Stomach smooth muscle (tissue), 2 donors: ENCODE measurements around the gene ERC2.

Experiments
- H3K27ac ChIP-seq: one replicate; pipeline ENCODE4 v1.7.0; 2013; ENCODE audit warnings: mild to moderate bottlenecking, low read length, inconsistent platforms
- H3K27me3 ChIP-seq, 2 donors: one replicate each; pipeline ENCODE4 v1.7.0; 2013; ENCODE audit warnings: low read length in 2 of 2; ENCODE audit not compliant: insufficient read depth in 2 of 2, control insufficient read depth in 1 of 2
- H3K36me3 ChIP-seq, 2 donors: one replicate each; pipeline ENCODE4 v1.7.0; 2013; ENCODE audit warnings: low read length in 2 of 2; ENCODE audit not compliant: control insufficient read depth in 2 of 2, insufficient read depth in 2 of 2
- H3K4me1 ChIP-seq: one replicate; pipeline ENCODE4 v1.7.0; 2013; ENCODE audit warnings: low read length; ENCODE audit not compliant: control insufficient read depth, insufficient read depth
- H3K4me3 ChIP-seq, 2 donors: one replicate each; pipeline ENCODE4 v1.7.0; 2013; ENCODE audit warnings: low read length in 2 of 2
- H3K9ac ChIP-seq, 2 donors: one replicate each; pipeline ENCODE4 v1.7.0; 2013; ENCODE audit warnings: low read length in 2 of 2, mild to moderate bottlenecking in 1 of 2
- H3K9me3 ChIP-seq, 2 donors: one replicate each; pipeline ENCODE4 v1.7.0; 2013; ENCODE audit warnings: low read length in 2 of 2; ENCODE audit not compliant: control insufficient read depth in 2 of 2
- donor health status: healthy.
- donor health status: Pancreatic carcinoma.

Gene ERC2

DNA sequence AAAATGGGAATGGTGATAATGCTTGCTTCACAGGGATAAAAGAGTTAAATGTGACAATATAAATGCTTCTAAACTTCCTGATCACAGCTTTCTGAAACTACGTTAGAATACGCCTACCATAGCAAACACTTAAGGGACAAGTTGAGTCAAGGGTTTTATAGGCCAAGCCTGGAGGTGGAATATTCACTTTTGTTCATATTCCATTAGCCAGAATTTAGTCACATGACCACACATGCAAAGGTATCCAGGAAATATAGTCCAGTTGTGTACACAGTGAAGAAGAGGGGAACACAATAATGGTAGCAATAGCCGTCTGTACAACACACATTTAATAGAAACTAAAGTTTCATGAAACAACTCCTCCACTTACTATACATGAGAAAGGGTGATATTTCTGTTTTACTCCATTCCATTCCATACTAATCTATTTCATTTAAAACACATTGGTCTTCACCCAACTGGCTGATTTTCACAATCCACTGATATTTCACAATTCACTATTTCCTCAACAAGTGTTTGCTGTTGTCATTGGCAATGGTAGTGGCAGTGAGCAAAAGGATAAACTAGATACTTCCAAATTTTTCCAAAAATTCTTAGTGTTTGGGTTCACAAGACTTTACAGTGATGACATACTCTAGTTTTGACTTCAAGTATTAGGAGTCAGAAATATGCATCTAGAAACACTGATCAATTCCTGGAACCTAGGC is 270.9 kb downstream of the ERC2 start:
- Histone ChIP-seq H3K9me3 (no peaks in the 10 kb centered on the region), H3K9ac (no peak overlapping the region), H3K4me1 (no peaks in the 10 kb centered on the region), H3K27ac (no peak overlapping the region), H3K4me3 (no peak overlapping the region), H3K36me3 (no peaks in the 10 kb centered on the region), H3K27me3 (no peaks in the 10 kb centered on the region)

DNA sequence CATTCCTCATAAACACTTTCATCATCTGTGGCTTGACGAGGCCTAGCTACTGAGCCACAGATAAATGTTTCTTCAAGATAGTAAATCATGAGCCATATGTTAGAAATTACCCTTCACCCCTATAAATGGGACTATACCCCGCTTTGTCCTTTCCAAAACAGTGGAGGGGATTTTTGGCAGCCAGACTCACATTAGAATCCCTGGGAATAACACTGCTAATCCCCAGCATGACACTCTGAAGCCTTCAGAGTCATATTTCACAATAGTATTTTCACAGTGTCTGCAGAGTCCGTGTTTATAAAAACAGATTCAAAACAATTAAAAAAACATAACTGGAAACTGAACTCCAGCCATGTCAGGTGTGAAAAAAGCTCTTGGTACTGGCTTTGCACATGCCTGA is 271.6 kb downstream of the ERC2 start:
- H3K4me1 ChIP-seq: no peaks in the 10 kb centered on the region
- H3K27ac ChIP-seq: no peak overlapping the region
- H3K9me3 ChIP-seq: no peaks in the 10 kb centered on the region
- no peaks in the 10 kb centered on the region for H3K36me3 ChIP-seq
- no peak overlapping the region for H3K9ac ChIP-seq
- no peaks in the 10 kb centered on the region for H3K27me3 ChIP-seq
- H3K4me3 ChIP-seq: no peak overlapping the region

DNA sequence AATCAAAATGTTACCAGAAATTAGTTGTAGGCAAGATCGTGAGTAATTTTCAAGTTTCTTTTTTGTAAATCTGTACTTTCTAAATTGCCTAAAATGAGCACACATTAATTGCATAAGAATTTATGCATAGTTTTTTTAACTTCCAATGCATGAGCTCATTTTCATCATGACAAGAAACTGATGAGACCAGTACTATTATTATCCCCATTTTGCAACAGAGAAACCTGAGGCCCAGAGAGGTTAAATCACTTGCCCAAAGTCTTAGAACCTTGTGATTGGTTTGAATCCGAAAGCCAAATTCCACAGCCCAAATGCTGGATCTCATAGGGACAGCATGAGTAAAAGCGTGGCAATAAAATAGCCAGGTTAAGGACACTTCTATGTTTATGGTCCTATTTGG is 274.7 kb downstream of the ERC2 start:
- H3K4me3 ChIP-seq: no peak overlapping the region
- no peak overlapping the region for H3K9ac ChIP-seq
- no peaks in the 10 kb centered on the region for H3K36me3 ChIP-seq
- no peak overlapping the region for H3K27ac ChIP-seq
- no peaks in the 10 kb centered on the region for H3K9me3 ChIP-seq
- no peaks in the 10 kb centered on the region for H3K27me3 ChIP-seq
- no peaks in the 10 kb centered on the region for H3K4me1 ChIP-seq

DNA sequence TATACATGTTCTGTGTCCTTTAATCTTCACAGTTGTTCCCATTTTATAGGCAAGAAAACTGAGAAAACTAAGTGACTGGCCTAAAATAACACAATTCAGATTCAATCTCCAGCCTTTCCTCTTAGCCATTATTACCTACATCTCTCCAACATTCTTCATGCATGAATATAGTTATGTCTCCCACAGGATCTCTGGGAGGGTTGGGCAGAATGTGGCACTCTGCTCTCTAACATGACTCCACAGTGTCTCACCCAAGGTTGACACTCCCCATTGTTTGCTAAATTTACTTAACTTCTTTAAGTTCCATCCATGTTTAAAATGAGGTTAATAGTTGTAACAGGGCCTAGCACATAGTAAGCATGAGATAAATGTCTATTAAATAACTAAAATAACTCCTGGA is 276.3 kb downstream of the ERC2 start:
- H3K36me3 ChIP-seq: no peaks in the 10 kb centered on the region

DNA sequence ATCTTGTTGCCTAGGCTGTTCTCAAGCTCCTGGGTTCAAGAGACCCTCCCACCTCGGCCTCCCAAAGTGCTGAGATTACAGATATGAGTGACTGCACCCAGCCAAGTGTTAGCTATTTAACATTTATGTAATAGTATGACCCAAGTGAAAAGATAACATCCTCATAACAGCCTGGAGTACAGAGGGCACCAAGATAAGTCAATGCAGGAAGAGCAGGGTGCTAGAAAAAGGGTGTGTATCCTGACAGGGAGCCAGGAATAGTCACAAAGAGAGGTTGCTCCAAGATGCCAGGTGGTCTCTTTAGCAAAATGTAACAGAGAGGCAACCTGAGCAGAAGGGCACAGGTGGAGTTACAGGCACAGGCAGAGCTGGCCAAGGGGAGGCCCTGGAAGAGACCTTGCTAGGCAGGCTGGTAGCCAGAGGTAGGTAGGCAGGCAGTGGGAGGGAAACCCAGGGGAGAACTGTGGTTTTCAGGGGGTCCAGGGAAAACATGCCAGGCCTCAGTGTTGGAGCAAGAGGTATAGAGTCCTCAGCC is 277.4 kb downstream of the ERC2 start:
- Histone ChIP-seq H3K4me1 (no peaks in the 10 kb centered on the region), H3K9ac (no peak overlapping the region)

More for the DNA sequence above, 276.3 kb downstream of the ERC2 start:
- no peaks in the 10 kb centered on the region for H3K9me3 ChIP-seq
- H3K27me3 ChIP-seq: no peaks in the 10 kb centered on the region
- no peak overlapping the region for H3K9ac ChIP-seq
- H3K4me3 ChIP-seq: no peak overlapping the region
- no peak overlapping the region for H3K27ac ChIP-seq
- no peaks in the 10 kb centered on the region for H3K4me1 ChIP-seq

DNA sequence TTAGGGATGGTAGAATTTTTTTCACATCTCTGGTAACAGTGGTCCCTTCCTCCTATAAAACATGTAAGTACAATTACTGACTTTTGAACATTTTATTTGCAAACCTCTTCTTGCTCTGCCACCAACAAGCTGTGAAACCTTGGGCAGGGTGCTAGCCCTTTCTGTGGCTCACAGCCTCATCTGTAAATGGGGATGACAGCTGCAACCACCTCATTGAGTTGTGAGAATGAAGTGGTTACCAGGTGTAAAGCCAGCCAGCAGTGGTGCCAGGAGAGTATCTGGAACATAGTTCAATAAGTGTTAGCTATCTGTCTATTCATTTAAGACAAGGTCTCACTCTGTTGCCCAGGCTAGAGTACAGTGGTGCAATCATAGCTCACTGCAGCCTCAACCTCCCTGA is 278.1 kb downstream of the ERC2 start:
- H3K27ac ChIP-seq: no peak overlapping the region

More for the DNA sequence above, 277.4 kb downstream of the ERC2 start:
- H3K27ac ChIP-seq: no peak overlapping the region
- no peaks in the 10 kb centered on the region for H3K36me3 ChIP-seq
- no peak overlapping the region for H3K4me3 ChIP-seq
- no peaks in the 10 kb centered on the region for H3K9me3 ChIP-seq
- H3K27me3 ChIP-seq: no peaks in the 10 kb centered on the region

DNA sequence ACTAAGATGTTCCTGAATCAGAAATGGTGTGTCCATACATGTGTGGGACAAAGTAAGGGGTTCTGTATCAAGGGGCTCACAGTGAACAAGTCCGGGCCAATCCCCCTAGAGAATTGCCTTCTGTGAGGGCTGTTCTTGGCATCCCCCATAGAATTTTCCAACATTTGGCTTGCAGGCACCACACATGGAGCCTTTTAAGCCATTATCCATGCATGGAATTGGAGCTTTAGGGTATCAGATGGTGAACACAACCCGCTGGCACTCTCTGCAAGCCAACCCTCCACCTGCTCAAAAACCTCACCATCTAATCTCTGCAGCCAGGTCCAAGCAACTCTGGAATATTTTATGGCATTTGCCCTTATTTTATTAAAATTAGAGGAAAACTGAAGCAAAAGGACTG is 278.7 kb downstream of the ERC2 start:
- Histone ChIP-seq H3K9ac (no peak overlapping the region), H3K27ac (no peak overlapping the region), H3K4me1 (no peaks in the 10 kb centered on the region), H3K9me3 (no peaks in the 10 kb centered on the region), H3K4me3 (no peak overlapping the region), H3K36me3 (no peaks in the 10 kb centered on the region), H3K27me3 (no peaks in the 10 kb centered on the region)

More for the DNA sequence above, 278.1 kb downstream of the ERC2 start:
- Histone ChIP-seq H3K36me3 (no peaks in the 10 kb centered on the region), H3K9me3 (no peaks in the 10 kb centered on the region), H3K4me3 (no peak overlapping the region), H3K9ac (no peak overlapping the region), H3K27me3 (no peaks in the 10 kb centered on the region), H3K4me1 (no peaks in the 10 kb centered on the region)

DNA sequence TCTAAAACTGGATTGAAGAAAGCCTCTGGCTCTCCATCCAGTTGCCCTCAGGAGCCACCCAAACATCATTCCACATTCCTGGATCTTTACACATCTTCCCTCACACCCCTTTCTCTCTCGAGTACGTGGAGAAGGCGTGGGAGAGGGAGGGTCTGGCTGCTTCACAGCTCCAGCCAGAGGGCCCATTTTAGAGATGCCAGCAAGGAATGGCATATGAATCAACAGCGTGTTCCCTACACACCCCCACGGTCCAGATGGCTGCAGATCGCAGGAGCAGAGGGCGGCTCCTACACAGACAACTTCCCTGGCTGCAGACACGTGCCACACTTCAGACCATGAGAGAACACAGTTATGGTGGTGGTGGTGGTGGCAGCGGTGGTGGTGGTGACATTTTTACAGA is 280.1 kb downstream of the ERC2 start:
- no peaks in the 10 kb centered on the region for H3K4me1 ChIP-seq
- no peak overlapping the region for H3K9ac ChIP-seq
- H3K9me3 ChIP-seq: no peaks in the 10 kb centered on the region
- H3K36me3 ChIP-seq: no peaks in the 10 kb centered on the region
- H3K27ac ChIP-seq: no peak overlapping the region
- H3K4me3 ChIP-seq: no peak overlapping the region
- no peaks in the 10 kb centered on the region for H3K27me3 ChIP-seq

DNA sequence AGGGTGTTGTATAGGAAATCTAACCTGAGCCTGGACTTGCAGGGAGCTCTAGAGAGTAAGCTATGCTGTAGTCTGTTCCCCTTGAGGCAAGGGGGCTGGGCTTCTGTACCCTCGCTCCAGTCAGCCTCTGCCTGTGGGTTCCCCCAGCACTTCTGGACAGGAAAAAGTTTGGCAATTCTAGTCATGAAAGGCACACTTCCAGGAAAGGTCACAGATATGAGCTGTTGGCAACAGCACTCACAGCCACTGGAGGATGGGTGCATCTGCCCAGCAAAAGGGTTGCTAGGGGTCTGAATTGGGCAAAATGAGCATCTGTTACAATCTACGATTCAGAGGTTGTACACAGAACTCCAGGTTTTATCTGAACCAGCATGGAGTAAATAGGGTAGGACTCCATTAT is 281.2 kb downstream of the ERC2 start:
- Histone ChIP-seq H3K36me3 (no peaks in the 10 kb centered on the region), H3K27me3 (no peaks in the 10 kb centered on the region), H3K9me3 (no peaks in the 10 kb centered on the region), H3K9ac (no peak overlapping the region), H3K4me1 (no peaks in the 10 kb centered on the region), H3K27ac (no peak overlapping the region), H3K4me3 (no peak overlapping the region)

DNA sequence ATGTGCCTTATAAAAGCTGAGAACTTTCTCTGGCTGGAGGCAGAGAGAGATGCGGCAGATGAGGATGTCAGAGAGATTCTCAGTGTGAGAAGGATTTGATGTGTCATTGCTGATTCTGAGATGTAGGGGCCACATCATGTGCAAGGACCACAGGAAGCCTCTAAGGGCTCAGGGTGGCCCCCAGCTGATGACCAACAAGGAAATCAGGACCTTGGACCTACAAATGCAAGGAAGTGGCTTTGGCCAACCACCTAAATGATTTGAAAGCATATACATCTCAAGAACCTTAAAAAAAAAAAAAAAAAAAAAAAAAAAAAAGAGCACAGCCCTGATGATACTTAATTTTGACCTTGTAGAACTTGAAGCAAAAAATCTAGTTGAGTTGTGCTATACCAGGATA is 282.4 kb downstream of the ERC2 start:
- no peak overlapping the region for H3K4me3 ChIP-seq
- no peak overlapping the region for H3K27ac ChIP-seq
- H3K4me1 ChIP-seq: no peaks in the 10 kb centered on the region
- no peaks in the 10 kb centered on the region for H3K36me3 ChIP-seq
- no peak overlapping the region for H3K9ac ChIP-seq
- H3K27me3 ChIP-seq: no peaks in the 10 kb centered on the region
- H3K9me3 ChIP-seq: no peaks in the 10 kb centered on the region

DNA sequence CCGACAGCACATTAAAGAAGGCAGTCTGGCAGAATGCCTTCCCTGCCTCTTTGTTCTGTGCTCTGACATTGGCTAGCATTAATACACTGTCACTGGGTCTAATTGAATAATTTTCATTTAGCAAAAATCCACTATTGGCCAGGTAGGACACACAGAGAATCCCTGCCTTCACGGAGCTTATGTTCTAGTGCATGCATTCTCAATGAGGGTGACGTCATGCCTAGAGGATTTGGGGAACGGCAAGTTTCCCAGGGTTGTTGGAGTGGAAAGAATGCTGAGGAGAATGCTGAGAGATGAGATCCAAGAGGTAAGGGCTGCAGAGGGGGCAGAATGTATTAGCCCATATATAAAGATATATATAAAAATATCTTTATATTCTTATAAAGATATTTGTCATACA is 284.7 kb downstream of the ERC2 start:
- no peaks in the 10 kb centered on the region for H3K36me3 ChIP-seq
- H3K27me3 ChIP-seq: no peaks in the 10 kb centered on the region
- no peak overlapping the region for H3K9ac ChIP-seq
- no peaks in the 10 kb centered on the region for H3K4me1 ChIP-seq
- H3K27ac ChIP-seq: no peak overlapping the region
- H3K4me3 ChIP-seq: no peak overlapping the region
- peaks cover 0 to 2% of the 10 kb centered on the region in 2 donors for H3K9me3 ChIP-seq
